MCF 10A (cell line): Measurements from ENCODE around the gene CDC5L. TPM values are rescaled to one million over a fixed set of nuclear protein-coding genes. Genes with fewer than 3 reads are reported as not detected.

Experiments
- BruUV-seq: library from RNA; stranded (reverse); fragments of 400-500 nt; replicated peaks from 2 replicates; lab custom pipeline; 2021; lab: Mats Ljungman, UMichigan
- CTCF ChIA-PET: fragments of 300-600 bp; sonication (Branson Sonifier 250); formaldehyde crosslinking; extraction: SDS; loops from one replicate; lab custom pipeline; 2021; ENCODE audit warnings: antibody characterized with exemption, inconsistent platforms; lab: Yijun Ruan, JAX
- POLR2A ChIA-PET: fragments of 300-600, 350-650 bp; sonication (Branson Sonifier 250); formaldehyde crosslinking; extraction: SDS; loops from one replicate; lab custom pipeline; 2020; ENCODE audit warnings: antibody characterized with exemption, inconsistent platforms; lab: Yijun Ruan, JAX
- DNase-seq: peaks from one replicate; pipeline ENCODE4 v3.0.0-alpha.2; 2018; ENCODE audit not compliant: unreplicated experiment
- H3K27ac Mint-ChIP-seq: one replicate; pipeline ENCODE4 v1.8.0; 2022; ENCODE audit warnings: mild to moderate bottlenecking, low read depth, mixed read lengths; ENCODE audit not compliant: unreplicated experiment
- H3K27me3 Mint-ChIP-seq: one replicate; pipeline ENCODE4 v1.8.0; 2022; ENCODE audit warnings: mixed read lengths; ENCODE audit not compliant: insufficient read depth, unreplicated experiment
- H3K36me3 Mint-ChIP-seq: one replicate; pipeline ENCODE4 v1.8.0; 2022; ENCODE audit warnings: mild to moderate bottlenecking, moderate library complexity, mixed read lengths; ENCODE audit not compliant: insufficient read depth, unreplicated experiment
- H3K4me1 Mint-ChIP-seq: one replicate; pipeline ENCODE4 v1.8.0; 2022; ENCODE audit warnings: mixed read lengths; ENCODE audit not compliant: insufficient read depth, unreplicated experiment
- H3K4me3 Mint-ChIP-seq: one replicate; pipeline ENCODE4 v1.8.0; 2022; ENCODE audit warnings: mild to moderate bottlenecking, moderate library complexity, mixed read lengths; ENCODE audit not compliant: unreplicated experiment
- H3K9me3 Mint-ChIP-seq: one replicate; pipeline ENCODE4 v1.8.0; 2022; ENCODE audit warnings: mixed read lengths; ENCODE audit not compliant: unreplicated experiment
- intact Hi-C: fragments of 100-400 bp; cut with micrococcal nuclease; formaldehyde crosslinking; loops from 2 replicates; pipeline ENCODE4 v1.14.1; 2022
- total RNA-seq: library from RNA; stranded (reverse); gene quantifications from 2 replicates; pipeline ENCODE4 v1.2.3, GENCODE V29; 2022
- TF ChIP-seq, protein P1 (sequence below): fragments of 200-600 bp; IDR thresholded peaks from one replicate; pipeline ENCODE4 v1.8.0; 2022; ENCODE audit warnings: antibody characterized with exemption, mild to moderate bottlenecking; ENCODE audit not compliant: unreplicated experiment

CDC5L gene
- total RNA-seq, 1 experiment from 2014 or later = 23.1 TPM

DNA sequence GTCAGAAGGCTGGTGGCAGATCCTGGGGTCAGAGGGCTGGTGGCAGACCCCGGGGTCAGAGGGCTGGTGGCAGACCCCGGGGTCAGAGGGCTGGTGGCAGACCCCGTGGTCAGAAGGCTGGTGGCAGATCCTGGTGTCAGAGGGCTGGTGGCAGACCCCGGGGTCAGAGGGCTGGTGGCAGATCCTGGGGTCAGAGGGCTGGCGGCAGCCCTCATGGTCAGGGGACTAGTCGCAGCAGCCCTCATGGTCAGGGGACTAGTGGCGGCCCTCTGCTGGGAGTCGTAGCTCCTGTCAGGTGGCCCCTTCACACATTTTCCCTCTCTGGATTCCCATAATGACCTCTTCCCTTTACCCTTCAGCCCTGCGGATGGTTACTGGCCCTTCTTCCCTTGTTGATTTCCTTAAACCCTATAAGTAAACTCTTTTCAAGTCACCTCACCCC, 86.7 kb downstream of the CDC5L start:
- Mint-ChIP-seq H3K36me3 (no peaks in the 10 kb centered on the region), H3K9me3 (no peaks in the 10 kb centered on the region), H3K4me3 (no peak overlapping the region), H3K27me3 (no peaks in the 10 kb centered on the region), H3K27ac (no peak overlapping the region), H3K4me1 (no peaks in the 10 kb centered on the region)
- TF ChIP-seq, protein P1, sequence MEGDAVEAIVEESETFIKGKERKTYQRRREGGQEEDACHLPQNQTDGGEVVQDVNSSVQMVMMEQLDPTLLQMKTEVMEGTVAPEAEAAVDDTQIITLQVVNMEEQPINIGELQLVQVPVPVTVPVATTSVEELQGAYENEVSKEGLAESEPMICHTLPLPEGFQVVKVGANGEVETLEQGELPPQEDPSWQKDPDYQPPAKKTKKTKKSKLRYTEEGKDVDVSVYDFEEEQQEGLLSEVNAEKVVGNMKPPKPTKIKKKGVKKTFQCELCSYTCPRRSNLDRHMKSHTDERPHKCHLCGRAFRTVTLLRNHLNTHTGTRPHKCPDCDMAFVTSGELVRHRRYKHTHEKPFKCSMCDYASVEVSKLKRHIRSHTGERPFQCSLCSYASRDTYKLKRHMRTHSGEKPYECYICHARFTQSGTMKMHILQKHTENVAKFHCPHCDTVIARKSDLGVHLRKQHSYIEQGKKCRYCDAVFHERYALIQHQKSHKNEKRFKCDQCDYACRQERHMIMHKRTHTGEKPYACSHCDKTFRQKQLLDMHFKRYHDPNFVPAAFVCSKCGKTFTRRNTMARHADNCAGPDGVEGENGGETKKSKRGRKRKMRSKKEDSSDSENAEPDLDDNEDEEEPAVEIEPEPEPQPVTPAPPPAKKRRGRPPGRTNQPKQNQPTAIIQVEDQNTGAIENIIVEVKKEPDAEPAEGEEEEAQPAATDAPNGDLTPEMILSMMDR = no peak
- intact Hi-C loops = loop anchor here (2.0 kb wide), 3 partner anchors 947 to 1449 kb away; no protein-coding TSS in a partner anchor
- CTCF ChIA-PET = interaction anchor here (1.1 to 4.6 kb wide), 4 partner anchors 8 to 1449 kb away, joined by 3 to 64 read pairs (median 30); no protein-coding TSS in a partner anchor
- BruUV-seq = no TSS peak
- DNase-seq = no peak
- POLR2A ChIA-PET = no interaction called here

DNA sequence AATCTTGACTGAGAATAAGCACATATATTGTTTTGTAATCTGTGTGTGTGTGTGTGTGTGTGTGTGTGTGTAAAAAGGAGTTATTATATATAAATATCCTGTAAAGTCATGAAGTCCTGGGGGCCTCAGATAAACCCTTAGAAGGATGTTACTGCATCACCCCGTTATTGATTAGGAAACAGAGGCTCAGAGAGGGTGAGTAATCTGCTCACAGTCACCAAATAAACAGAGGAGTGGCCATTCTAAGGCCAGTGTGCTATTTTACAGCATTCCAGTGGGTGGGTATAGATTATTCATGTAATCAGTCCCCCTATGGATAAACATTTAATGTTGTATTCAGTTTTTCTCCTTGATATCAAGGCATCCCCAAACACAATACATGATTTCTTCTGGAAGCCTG, 87.1 kb downstream of the CDC5L start:
- Mint-ChIP-seq H3K36me3 (no peaks in the 10 kb centered on the region), H3K4me1 (no peaks in the 10 kb centered on the region), H3K4me3 (no peak overlapping the region), H3K27ac (no peak overlapping the region), H3K27me3 (no peaks in the 10 kb centered on the region), H3K9me3 (no peaks in the 10 kb centered on the region)
- no peak for DNase-seq
- POLR2A ChIA-PET = interaction anchor here (0.6 to 1.4 kb wide), 5 partner anchors 13 to 1448 kb away, joined by 3 to 4 read pairs (median 3); no protein-coding TSS in a partner anchor
- CTCF ChIA-PET = interaction anchor here (0.7 to 4.6 kb wide), 25 partner anchors 9 to 1452 kb away, joined by 3 to 64 read pairs (median 6); no protein-coding TSS in a partner anchor
- BruUV-seq = no TSS peak
- intact Hi-C loops = loop anchor here (1.0 to 2.0 kb wide), 7 partner anchors 20 to 1448 kb away; no protein-coding TSS in a partner anchor
- TF ChIP-seq, protein P1 = no peak

DNA sequence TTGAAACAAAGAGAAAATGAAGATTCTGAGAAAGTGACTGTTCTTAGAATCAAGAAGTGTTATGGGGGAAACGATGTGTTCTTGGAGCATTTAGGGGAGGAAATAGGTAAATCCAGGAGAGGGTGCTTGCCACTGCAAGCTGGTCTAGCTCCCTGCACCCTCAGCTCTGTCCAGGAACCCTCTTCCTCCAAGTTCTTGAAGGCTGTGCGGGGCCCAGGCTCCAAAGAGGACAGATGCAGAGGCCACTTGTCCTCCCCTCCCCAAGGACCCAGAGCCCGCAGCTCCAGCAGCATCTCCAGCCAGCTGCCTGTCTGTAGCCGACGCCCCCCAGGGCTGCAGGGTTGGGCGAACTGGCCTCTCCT, 87.9 kb downstream of the CDC5L start:
- H3K27ac Mint-ChIP-seq = no peak overlapping the region

More for the DNA sequence above, 87.9 kb downstream of the CDC5L start:
- BruUV-seq = no TSS peak
- H3K36me3 Mint-ChIP-seq = no peaks in the 10 kb centered on the region
- ChIA-PET CTCF (interaction anchor here (0.6 to 4.6 kb wide), 59 partner anchors 10 to 1451 kb away, joined by 3 to 64 read pairs (median 4); no protein-coding TSS in a partner anchor), POLR2A (interaction anchor here (0.6 to 1.4 kb wide), 7 partner anchors 14 to 1447 kb away, joined by 3 to 4 read pairs (median 3); no protein-coding TSS in a partner anchor)
- no peaks in the 10 kb centered on the region for H3K27me3 Mint-ChIP-seq
- no peak overlapping the region for H3K4me3 Mint-ChIP-seq
- intact Hi-C loops = loop anchor here (1.0 to 2.0 kb wide), 7 partner anchors 19 to 1447 kb away; no protein-coding TSS in a partner anchor
- TF ChIP-seq, protein P1 = no peak
- H3K9me3 Mint-ChIP-seq = no peaks in the 10 kb centered on the region
- no peaks in the 10 kb centered on the region for H3K4me1 Mint-ChIP-seq
- no peak for DNase-seq
